Measurements from ENCODE around the gene NUP58.
"Not testable (repeated sequence)": the region's sequence is repeated elsewhere in the genome, so short reads cannot be mapped to it uniquely, and the experiment has no call there.

NUP58 gene

GRCh38 chr13:25300861-25301346, 521 bp upstream of the NUP58 start:
- no peak for DNase-seq (ENCODE audit: low read depth in 2 of 2, low spot score in 1 of 2)

DNA sequence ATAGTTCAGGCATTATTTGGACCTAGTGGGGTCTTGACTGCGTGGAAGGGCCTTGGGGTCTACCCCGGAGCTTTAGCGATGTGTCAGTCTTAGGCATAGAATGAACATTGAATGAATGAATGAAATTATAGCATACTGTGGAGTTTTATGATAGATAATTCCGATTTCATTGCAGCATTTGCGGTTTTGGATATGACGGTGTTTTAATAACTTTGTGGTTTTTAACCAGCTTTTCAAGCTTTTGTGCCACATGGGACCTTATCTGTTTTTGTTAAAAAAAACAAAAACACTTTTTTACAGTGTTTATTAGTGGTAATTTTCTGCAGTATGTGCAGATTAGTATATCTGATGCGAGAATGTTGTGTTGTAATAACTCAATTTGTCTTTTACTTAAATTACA, 696 bp downstream of the NUP58 start:
- no peak for DNase-seq (ENCODE audit: low read depth in 2 of 2, low spot score in 1 of 2)

GRCh38 chr13:25306671-25307464, 5.4 kb downstream of the NUP58 start:
- no peak for DNase-seq (ENCODE audit: low read depth in 2 of 2, low spot score in 1 of 2)

GRCh38 chr13:25310891-25311290, 9.5 kb downstream of the NUP58 start:
- no peak for DNase-seq (ENCODE audit: low read depth in 2 of 2, low spot score in 1 of 2)

GRCh38 chr13:25318946-25319345, 17.5 kb downstream of the NUP58 start:
- DNase-seq (ENCODE audit: low read depth in 2 of 2, low spot score in 1 of 2): not testable (repeated sequence)

GRCh38 chr13:25319771-25320170, 18.3 kb downstream of the NUP58 start:
- no peak for DNase-seq (ENCODE audit: low read depth in 2 of 2, low spot score in 1 of 2)

GRCh38 chr13:25324100-25324499, 22.7 kb downstream of the NUP58 start:
- DNase-seq (ENCODE audit: low read depth in 2 of 2, low spot score in 1 of 2): no peak

GRCh38 chr13:25329706-25330105, 28.3 kb downstream of the NUP58 start:
- no peak for DNase-seq (ENCODE audit: low read depth in 2 of 2, low spot score in 1 of 2)

- DNase-seq (ENCODE audit: low read depth in 2 of 2, low spot score in 1 of 2): no peak
Measured at GRCh38 chr13:25330541-25330940, 29.1 kb downstream of the NUP58 start.

DNA sequence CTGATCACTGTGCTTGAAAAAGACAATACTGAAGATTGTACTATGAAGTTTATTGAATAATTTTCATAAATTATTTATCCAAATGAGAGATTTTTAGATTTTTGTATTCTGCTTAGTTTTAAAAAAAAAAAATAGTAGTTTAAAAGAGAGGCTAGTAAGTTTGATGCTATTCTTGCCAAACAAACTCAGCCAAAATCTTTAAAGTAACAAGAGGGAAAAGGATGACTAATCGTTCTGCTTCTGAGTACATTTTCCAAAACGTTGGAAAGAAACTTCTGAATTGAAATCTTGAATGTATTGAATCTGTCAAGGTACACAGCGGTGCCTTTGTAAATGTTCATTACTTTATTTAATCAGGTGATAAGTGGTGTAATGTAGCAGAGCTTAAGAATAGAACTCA, 34.4 kb downstream of the NUP58 start:
- DNase-seq (ENCODE audit: low read depth in 2 of 2, low spot score in 1 of 2): no peak

DNA sequence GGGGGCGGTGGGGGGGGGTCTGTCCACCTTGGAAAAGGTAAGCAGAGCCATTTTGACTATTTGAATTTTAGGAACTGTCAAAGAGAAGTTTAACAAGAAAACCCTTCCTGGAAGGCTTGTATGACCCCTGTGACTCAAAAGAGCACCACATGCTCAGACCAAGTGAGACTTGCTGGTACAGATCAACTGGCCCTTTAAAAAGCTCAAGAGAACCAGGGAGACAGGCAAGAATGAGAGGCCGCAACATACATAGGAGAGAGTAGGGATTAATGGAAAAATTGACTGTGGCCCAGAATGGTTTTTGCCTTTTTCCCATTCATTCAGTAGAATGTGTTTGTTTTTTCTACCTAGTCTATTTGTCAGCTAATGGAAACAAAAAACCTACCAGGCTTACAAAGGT, 44.2 kb downstream of the NUP58 start:
- no peak for DNase-seq (ENCODE audit: low read depth in 2 of 2, low spot score in 1 of 2)

- no peak for DNase-seq (ENCODE audit: low read depth in 2 of 2, low spot score in 1 of 2)
Measured at GRCh38 chr13:25347151-25347550, 45.7 kb downstream of the NUP58 start.

DNA sequence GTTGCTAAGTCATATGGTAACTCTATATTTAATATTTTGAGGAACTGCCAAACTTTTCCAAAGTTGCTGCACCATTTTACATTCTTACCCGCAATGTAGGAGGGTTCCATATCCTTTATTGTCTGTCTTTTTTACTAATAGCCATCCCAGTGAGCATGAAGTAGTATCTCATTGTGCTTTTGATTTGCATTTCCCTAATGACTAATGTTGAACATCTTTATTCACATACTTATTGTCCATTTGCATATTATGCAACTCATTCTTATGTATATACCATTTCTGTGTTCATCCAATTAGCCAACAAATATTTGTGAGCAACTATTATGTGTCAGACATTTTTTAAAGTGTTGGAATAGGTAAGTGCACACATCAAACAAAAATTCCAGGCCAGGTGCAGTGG, 50.0 kb downstream of the NUP58 start:
- no peak for DNase-seq (ENCODE audit: low read depth in 2 of 2, low spot score in 1 of 2)

GRCh38 chr13:25352230-25352629, 50.8 kb downstream of the NUP58 start:
- no peak for DNase-seq (ENCODE audit: low read depth in 2 of 2, low spot score in 1 of 2)

DNA sequence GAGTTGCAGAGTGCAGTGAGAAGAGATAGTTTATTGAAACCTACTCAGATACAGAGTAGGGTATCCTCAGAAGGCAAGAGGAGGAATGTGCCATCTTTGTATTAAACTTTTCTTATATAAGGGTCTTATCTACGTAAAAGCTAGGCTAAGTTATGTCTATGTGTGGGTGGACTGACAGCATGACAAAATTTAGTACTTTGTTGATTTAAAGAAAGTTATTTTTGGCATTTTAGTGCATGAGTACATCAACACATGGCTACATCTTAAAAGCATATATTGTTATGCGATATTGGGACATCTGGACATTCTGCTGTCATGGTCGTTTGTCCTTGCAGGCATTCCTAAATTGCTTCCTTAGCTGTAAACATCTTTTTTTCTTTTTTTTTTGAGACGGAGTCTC, 51.4 kb downstream of the NUP58 start:
- DNase-seq (ENCODE audit: low read depth in 2 of 2, low spot score in 1 of 2): no peak

- DNase-seq (ENCODE audit: low read depth in 2 of 2, low spot score in 1 of 2): no peak
Measured at GRCh38 chr13:25353344-25353743, 51.9 kb downstream of the NUP58 start.

GRCh38 chr13:25354377-25354776, 53.0 kb downstream of the NUP58 start:
- DNase-seq (ENCODE audit: low read depth in 2 of 2, low spot score in 1 of 2): no peak

DNA sequence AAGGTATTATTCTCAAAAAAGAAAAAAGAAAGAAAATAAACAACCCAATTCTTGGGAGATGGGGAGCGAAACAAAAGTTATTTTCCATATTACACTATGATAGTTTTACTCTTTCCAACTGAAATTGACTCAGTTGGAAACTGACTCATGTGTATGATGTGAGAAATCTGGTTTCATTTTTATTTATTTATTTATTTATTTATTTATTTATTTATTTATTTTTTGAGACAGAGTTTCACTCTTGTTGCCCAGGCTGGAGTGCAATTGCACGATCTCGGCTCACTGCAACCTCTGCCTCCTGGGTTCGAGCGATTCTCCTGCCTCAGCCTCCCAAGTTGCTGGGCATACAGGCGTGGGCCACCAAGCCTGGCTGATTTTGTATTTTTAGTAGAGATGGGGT, 59.0 kb downstream of the NUP58 start:
- DNase-seq (ENCODE audit: low read depth in 2 of 2, low spot score in 1 of 2): not testable (repeated sequence)

DNA sequence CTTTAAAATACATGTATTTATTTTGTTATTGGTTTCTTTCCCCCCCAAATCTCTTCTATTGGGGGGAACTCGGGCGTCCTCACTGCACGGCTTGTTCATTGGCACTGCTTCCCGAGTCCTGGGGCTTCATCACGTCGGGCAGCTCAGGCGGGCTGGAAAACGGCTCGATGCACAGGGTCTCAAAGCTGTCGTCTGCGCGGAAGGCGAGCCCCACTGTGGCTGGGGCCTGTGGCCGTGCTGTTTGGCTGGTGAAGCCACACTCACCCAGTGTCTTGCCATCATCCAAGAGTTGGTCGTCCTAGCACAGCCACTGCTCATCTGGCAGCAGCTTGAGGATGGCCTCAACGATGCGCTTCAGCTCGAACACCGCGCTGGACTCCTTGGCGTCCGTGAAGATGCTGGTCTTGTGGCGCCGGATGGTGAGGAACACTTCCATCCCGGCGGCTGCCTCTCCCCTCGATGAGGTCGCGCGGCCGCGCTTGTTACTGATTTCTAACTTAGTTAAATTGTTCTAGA, 64.4 kb downstream of the NUP58 start:
- DNase-seq (ENCODE audit: low read depth in 2 of 2, low spot score in 1 of 2): no peak

GRCh38 chr13:25371158-25371874, 69.9 kb downstream of the NUP58 start:
- no peak for DNase-seq (ENCODE audit: low read depth in 2 of 2, low spot score in 1 of 2)

DNA sequence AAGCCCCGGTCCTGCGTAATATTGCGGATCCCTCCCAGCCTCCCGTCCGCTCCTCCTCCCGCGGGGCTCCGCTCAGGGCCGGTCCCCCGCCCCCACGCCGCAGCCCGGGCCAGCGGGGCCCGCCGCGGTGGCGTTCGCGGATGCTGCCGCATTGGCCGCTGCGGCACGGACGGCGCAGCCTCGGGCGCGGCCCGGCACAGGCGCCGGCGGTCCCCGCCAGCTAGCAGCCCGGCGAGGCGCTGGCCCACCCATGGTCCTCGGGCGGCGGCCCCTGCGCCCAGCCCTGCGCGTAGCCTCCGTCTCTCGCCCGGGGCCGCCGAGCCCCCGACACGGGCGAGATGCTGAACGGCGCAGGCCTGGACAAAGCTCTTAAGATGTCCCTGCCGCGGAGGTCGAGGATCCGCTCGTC, 70.5 kb downstream of the NUP58 start, which contains the start of gene ATP8A2:
Gene ATP8A2, plus strand, starts transcription at position 100 of the 409 bp plus-strand sequence. Its CDS starts 239 bp downstream, at position 339.
- DNase-seq (ENCODE audit: low read depth in 2 of 2, low spot score in 1 of 2): no peak

All from stimulated activated CD8-positive, alpha-beta memory T cell treated with anti-CD3 and anti-CD28 coated beads, Interleukin-4, amount 100 ng/mL, for 4 hours (primary cell).